SU-DHL-6 (cell line): ENCODE data around the gene FGF8.

Source experiments
- H2AFZ ChIP-seq: fragments of 200-600 bp; sonication (generic); 2 replicates; pipeline ENCODE4 v1.6.1; 2014; ENCODE audit warnings: low read depth, mild to moderate bottlenecking, moderate library complexity, mixed read lengths, antibody characterized with exemption, low read length; ENCODE audit not compliant: severe bottlenecking
- H3F3A ChIP-seq: fragments of 200-600 bp; shearing (Covaris generic); 2 replicates; pipeline ENCODE4 v1.6.0; 2016; ENCODE audit warnings: antibody characterized with exemption, mild to moderate bottlenecking; ENCODE audit not compliant: insufficient read depth
- H3K27ac ChIP-seq: fragments of 200-600 bp; sonication (generic); 2 replicates; pipeline ENCODE4 v1.5.1; 2016; ENCODE audit warnings: low read depth, mild to moderate bottlenecking, low read length, moderate library complexity, mixed read lengths
- H3K27me3 ChIP-seq: fragments of 200-600 bp; sonication (generic), shearing (Covaris generic); 2 replicates; pipeline ENCODE4 v1.6.0; 2014; ENCODE audit warnings: mild to moderate bottlenecking, low read length
- H3K36me3 ChIP-seq: fragments of 200-600 bp; sonication (generic); 2 replicates; pipeline ENCODE4 v1.6.1; 2014; ENCODE audit warnings: mild to moderate bottlenecking, low read length, mixed read lengths
- H3K4me2 ChIP-seq: fragments of 300-600, 200-600 bp; shearing (Covaris generic), sonication (generic); 2 replicates; pipeline ENCODE4 v1.6.0; 2014; ENCODE audit warnings: low read length, low read depth, mild to moderate bottlenecking; ENCODE audit not compliant: poor library complexity, severe bottlenecking
- H3K4me3 ChIP-seq: fragments of 200-600 bp; sonication (generic); 2 replicates; pipeline ENCODE4 v1.5.1; 2014; ENCODE audit warnings: antibody characterized with exemption, low read length, mild to moderate bottlenecking, mixed read lengths; ENCODE audit not compliant: insufficient read depth, poor library complexity, severe bottlenecking
- H3K79me2 ChIP-seq: fragments of 200-600 bp; sonication (generic); 2 replicates; pipeline ENCODE4 v1.6.1; 2014; ENCODE audit warnings: mild to moderate bottlenecking, low read length, moderate library complexity; ENCODE audit not compliant: insufficient read depth
- H3K9ac ChIP-seq: fragments of 200-600 bp; sonication (generic); 2 replicates; pipeline ENCODE4 v1.7.0; 2014; ENCODE audit warnings: mild to moderate bottlenecking, low read length
- H3K9me2 ChIP-seq: fragments of 200-600 bp; sonication (generic); replicated peaks from 2 replicates; pipeline ENCODE4 v1.6.1; 2014; ENCODE audit warnings: low read length; ENCODE audit not compliant: insufficient read depth
- H3K9me3 ChIP-seq: fragments of 200-600 bp; sonication (generic); 2 replicates; pipeline ENCODE4 v1.6.1; 2014; ENCODE audit warnings: low read length, mixed read lengths; ENCODE audit not compliant: insufficient read depth
- H4K20me1 ChIP-seq: fragments of 200-600 bp; sonication (generic); 2 replicates; pipeline ENCODE4 v1.6.1; 2014; ENCODE audit warnings: low read depth, mild to moderate bottlenecking, antibody characterized with exemption, low read length, moderate library complexity, mixed read lengths
- CTCF ChIP-seq: fragments of 200-600 bp; sonication (generic); IDR thresholded peaks from one replicate; pipeline ENCODE4 v1.5.1; 2017; ENCODE audit warnings: antibody characterized with exemption, mild to moderate bottlenecking, low read length, moderate library complexity; ENCODE audit not compliant: insufficient read depth, poor library complexity, severe bottlenecking
- EZH2phosphoT487 ChIP-seq: fragments of 200-600 bp; sonication (generic), shearing (Covaris generic); conservative IDR thresholded peaks from 2 replicates; pipeline ENCODE4 v1.6.1; 2018; ENCODE audit warnings: mild to moderate bottlenecking, antibody characterized with exemption, low read length, moderate library complexity, mixed read lengths

The FGF8 gene

GRCh38 chr10:101807158-101807557, 31.2 kb upstream of the FGF8 start:
- Histone ChIP-seq H3K9me3 (no peaks in the 10 kb centered on the region), H3K27me3 (no peaks in the 10 kb centered on the region), H3K27ac (no peak overlapping the region), H3K36me3 (peaks cover 40% of the 10 kb centered on the region), H2AFZ (no peak overlapping the region), H3K4me2 (no peak overlapping the region), H3K9ac (no peak overlapping the region), H4K20me1 (no peaks in the 10 kb centered on the region), H3K79me2 (peaks cover 23% of the 10 kb centered on the region), H3F3A (peaks cover 12% of the 10 kb centered on the region; the same call in 1 of the 2 replicates), H3K9me2 (no peaks in the 10 kb centered on the region), H3K4me3 (no peak overlapping the region)
- TF ChIP-seq EZH2phosphoT487 (no peak), CTCF (no peak)

DNA sequence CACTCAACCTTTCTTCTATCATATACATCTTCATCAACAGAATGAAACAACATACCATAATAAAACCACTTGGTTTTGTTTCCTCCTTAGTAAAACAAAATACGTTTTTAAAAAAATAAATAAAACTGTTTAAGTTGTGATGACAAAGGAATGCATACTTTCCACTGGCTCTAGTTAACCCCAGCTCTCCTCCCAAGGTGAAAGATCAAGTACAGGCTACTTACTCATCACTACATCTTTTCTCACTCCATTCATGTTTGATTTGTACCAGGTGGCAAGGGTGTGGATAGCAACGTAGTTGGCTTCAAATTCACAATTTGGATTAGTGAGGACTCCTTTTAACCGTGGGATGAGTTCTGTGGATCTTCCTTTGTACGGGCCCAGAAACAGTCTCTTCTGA, 27.6 kb upstream of the FGF8 start:
- Histone ChIP-seq H3K9me2 (no peaks in the 10 kb centered on the region), H3K27me3 (no peaks in the 10 kb centered on the region), H3F3A (peaks cover 6% of the 10 kb centered on the region; the same call in 1 of the 2 replicates), H3K36me3 (peaks cover 56% of the 10 kb centered on the region), H3K4me3 (no peak overlapping the region), H3K27ac (no peak overlapping the region), H3K4me2 (no peak overlapping the region), H3K79me2 (peaks cover 17% of the 10 kb centered on the region), H4K20me1 (no peaks in the 10 kb centered on the region), H3K9me3 (no peaks in the 10 kb centered on the region), H3K9ac (no peak overlapping the region), H2AFZ (no peak overlapping the region)
- TF ChIP-seq CTCF: no peak
- TF ChIP-seq EZH2phosphoT487: no peak

- H3K36me3 ChIP-seq: peaks cover 62% of the 10 kb centered on the region
- no peak overlapping the region for H3K9ac ChIP-seq
- no peak overlapping the region for H2AFZ ChIP-seq
- no peak overlapping the region for H3K4me3 ChIP-seq
- no peaks in the 10 kb centered on the region for H3K27me3 ChIP-seq
- H3K9me2 ChIP-seq: no peaks in the 10 kb centered on the region
- H3K79me2 ChIP-seq: peaks cover 22% of the 10 kb centered on the region
- H3K9me3 ChIP-seq: no peaks in the 10 kb centered on the region
- TF ChIP-seq CTCF: no peak
- TF ChIP-seq EZH2phosphoT487: no peak
- H3F3A ChIP-seq: 0 out of 2 replicates have a peak, but pooled peaks cover 5% of the 10 kb centered on the region
- H3K27ac ChIP-seq: no peak overlapping the region
- 0 out of 2 replicates have a peak, but pooled peaks cover 9% of the 10 kb centered on the region for H4K20me1 ChIP-seq
- no peak overlapping the region for H3K4me2 ChIP-seq
Observed at GRCh38 chr10:101797403-101798059, 21.6 kb upstream of the FGF8 start.
